K562 (cell line): Measurements from ENCODE around the gene RIMBP3C. TPM values are rescaled to one million over a fixed set of nuclear protein-coding genes. Genes with fewer than 3 reads are reported as not detected.

Source experiments
- EWSR1 ChIP-seq: fragments of 450-650 bp; IDR thresholded peaks from 2 replicates; pipeline ENCODE4 v1.6.1; 2018; ENCODE audit warnings: borderline replicate concordance, mild to moderate bottlenecking, low read depth, moderate library complexity; ENCODE audit not compliant: partially characterized antibody
- GTF2F1 ChIP-seq: IDR thresholded peaks from 2 replicates; pipeline ENCODE4 v1.6.1; 2011; ENCODE audit warnings: low read depth, low read length, improper control_type of control experiment
- IFI16 ChIP-seq: fragments of 250-450 bp; sonication (Bioruptor Pico); IDR thresholded peaks from 2 replicates; pipeline ENCODE4 v2.1.2; 2022; ENCODE audit warnings: mild to moderate bottlenecking, inconsistent platforms
- KLF1 ChIP-seq: fragments of 450-650 bp; IDR thresholded peaks from 2 replicates; pipeline ENCODE4 v1.6.1; 2016; ENCODE audit warnings: missing genetic modification characterization, missing compliant biosample characterization
- MTF1 ChIP-seq: fragments of 250-450 bp; sonication (Bioruptor Pico); IDR thresholded peaks from 2 replicates; pipeline ENCODE4 v1.9.0; 2021; ENCODE audit warnings: moderate library complexity, mild to moderate bottlenecking, inconsistent platforms, borderline replicate concordance
- MYC ChIP-seq, 2 experiments: fragments of 250-450 bp in 1 of 2; sonication (Bioruptor Pico) in 1 of 2; IDR thresholded peaks; 2 replicates each; pipeline versions ENCODE4 v1.5.1 to v1.6.1; 2012 to 2021; ENCODE audit warnings: low read depth in 2 of 2, borderline replicate concordance in 1 of 2, improper control_type of control experiment in 1 of 2, low read length in 1 of 2, mild to moderate bottlenecking in 1 of 2, moderate library complexity in 1 of 2
- NCOR1 ChIP-seq: fragments of 450-650 bp; IDR thresholded peaks from 2 replicates; pipeline ENCODE4 v1.6.1; 2016; ENCODE audit warnings: mild to moderate bottlenecking, moderate library complexity
- RHOXF2B ChIP-seq: fragments of 250-450 bp; sonication (Bioruptor Pico); conservative IDR thresholded peaks from 2 replicates; pipeline ENCODE4 v1.5.1; 2021
- SMC3 ChIP-seq: conservative IDR thresholded peaks from 2 replicates; pipeline ENCODE4 v1.6.1; 2011; ENCODE audit warnings: low read depth, low read length, improper control_type of control experiment; ENCODE audit not compliant: insufficient read depth
- SP1 ChIP-seq: sonication (generic); formaldehyde crosslinking; IDR thresholded peaks from 2 replicates; pipeline ENCODE4 v1.8.1; 2022; ENCODE audit warnings: mild to moderate bottlenecking, missing genetic modification reagents
- TAF15 ChIP-seq: fragments of 200-400 bp; formaldehyde crosslinking; IDR thresholded peaks from 2 replicates; pipeline ENCODE4 v1.6.1; 2017; ENCODE audit warnings: mild to moderate bottlenecking, low read depth, low read length, moderate library complexity
- ZNF23 ChIP-seq: fragments of 250-450 bp; sonication (Bioruptor Pico); IDR thresholded peaks from 2 replicates; pipeline ENCODE4 v1.4.0; 2020; ENCODE audit warnings: mild to moderate bottlenecking
- ZNF778 ChIP-seq: fragments of 450-650 bp; formaldehyde crosslinking; IDR thresholded peaks from 2 replicates; pipeline ENCODE4 v1.4.0; 2020; ENCODE audit warnings: mild to moderate bottlenecking, moderate library complexity
- polyA plus RNA-seq, 8 experiments: library from polyadenylated mRNA; depleted of rRNA in 4 of 8; stranded (reverse) in 5 of 8; unstranded in 3 of 8; fragments of >200 nt; fragmentation: Nextera tagmentation in 2 of 8; fragmentation: Illumina TruSeq in 1 of 8; extraction: Ambion mirVana in 2 of 8; extraction: Trizol in 1 of 8; gene quantifications; 2 replicates each; pipeline versions ENCODE4 v1.2.1 to v1.2.3, GENCODE V29; 2011 to 2014; ENCODE audit warnings: inconsistent platforms in 1 of 8, missing spikeins in 1 of 8
- total RNA-seq, 7 experiments: library from RNA; depleted of rRNA in 6 of 7; stranded (reverse); fragments of >200 nt in 6 of 7; fragmentation: Illumina TruSeq in 2 of 7; extraction: Trizol in 2 of 7; gene quantifications; 2 replicates each; pipeline versions ENCODE4 v1.2.1 to v1.2.3, GENCODE V29; 2011 to 2021; ENCODE audit warnings: low replicate concordance in 1 of 7
- TF ChIP-seq, protein P1 (sequence below), 3 experiments: fragments of 200-800 bp in 1 of 3; fragments of 250-450 bp in 1 of 3; fragments of 450-650 bp in 1 of 3; sonication (Bioruptor Pico) in 1 of 3; sonication (Bioruptor generic) in 1 of 3; formaldehyde crosslinking in 1 of 3; IDR thresholded peaks; 2 replicates each; pipeline versions ENCODE4 v1.6.1 to v1.8.0; 2016 to 2022; ENCODE audit warnings: mild to moderate bottlenecking in 2 of 3, missing genetic modification characterization in 2 of 3, missing compliant biosample characterization in 1 of 3, moderate library complexity in 1 of 3
- TF ChIP-seq, protein P2 (sequence below): fragments of 450-650 bp; formaldehyde crosslinking; IDR thresholded peaks from 2 replicates; pipeline ENCODE4 v1.4.0; 2020; ENCODE audit warnings: mild to moderate bottlenecking
- TF ChIP-seq, protein P3 (sequence below): sonication (generic); formaldehyde crosslinking; IDR thresholded peaks from 2 replicates; pipeline ENCODE4 v1.8.0; 2022; ENCODE audit warnings: mild to moderate bottlenecking, missing genetic modification reagents
- TF ChIP-seq, protein P4 (sequence below): sonication (generic); formaldehyde crosslinking; IDR thresholded peaks from 2 replicates; pipeline ENCODE4 v1.8.1; 2023; ENCODE audit warnings: mild to moderate bottlenecking, missing genetic modification reagents

The RIMBP3C gene
- total and polyA plus RNA-seq, 9 of the 15 experiments (the other 6 are each of a cell fraction or from before 2014, with no cell fraction given) = 0.09 to 0.98 (median 0.17) TPM; not detected in 2

DNA sequence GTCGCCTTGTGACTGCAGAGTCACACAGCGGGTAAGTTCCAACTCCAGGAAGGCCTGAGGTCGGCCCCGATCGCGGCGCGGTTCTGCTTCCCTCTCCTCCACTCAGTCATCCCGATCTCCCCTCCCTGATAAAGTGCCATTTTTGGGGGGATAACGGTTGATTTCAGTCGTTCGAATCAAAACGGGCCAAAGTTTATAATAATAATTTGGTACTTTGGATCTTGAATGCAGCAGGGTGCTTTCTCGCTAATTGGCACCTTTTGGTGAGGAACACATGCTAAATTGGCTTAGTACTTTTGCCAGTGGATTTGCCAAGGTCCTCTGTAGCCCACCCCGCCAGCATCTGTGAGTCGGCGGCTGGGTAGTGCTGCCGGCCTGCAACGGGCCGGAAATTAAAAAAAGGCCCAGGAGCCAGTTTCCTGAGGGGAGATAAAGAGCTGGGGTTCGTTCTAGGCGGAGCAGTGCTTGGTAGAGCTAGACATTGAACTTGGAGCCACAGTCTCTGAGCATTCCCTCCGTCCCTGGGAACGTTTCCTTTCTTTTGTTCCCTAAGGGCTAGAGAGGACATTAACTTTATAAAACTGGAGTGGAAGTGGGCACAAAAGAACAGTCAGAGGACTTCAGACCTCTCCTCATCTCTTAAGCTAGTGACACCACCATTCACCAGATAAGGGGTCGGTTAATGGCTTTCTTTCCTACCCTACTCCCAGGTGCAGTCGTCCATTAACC, 17.2 kb upstream of the RIMBP3C start (continued):
- TF ChIP-seq, protein P1, sequence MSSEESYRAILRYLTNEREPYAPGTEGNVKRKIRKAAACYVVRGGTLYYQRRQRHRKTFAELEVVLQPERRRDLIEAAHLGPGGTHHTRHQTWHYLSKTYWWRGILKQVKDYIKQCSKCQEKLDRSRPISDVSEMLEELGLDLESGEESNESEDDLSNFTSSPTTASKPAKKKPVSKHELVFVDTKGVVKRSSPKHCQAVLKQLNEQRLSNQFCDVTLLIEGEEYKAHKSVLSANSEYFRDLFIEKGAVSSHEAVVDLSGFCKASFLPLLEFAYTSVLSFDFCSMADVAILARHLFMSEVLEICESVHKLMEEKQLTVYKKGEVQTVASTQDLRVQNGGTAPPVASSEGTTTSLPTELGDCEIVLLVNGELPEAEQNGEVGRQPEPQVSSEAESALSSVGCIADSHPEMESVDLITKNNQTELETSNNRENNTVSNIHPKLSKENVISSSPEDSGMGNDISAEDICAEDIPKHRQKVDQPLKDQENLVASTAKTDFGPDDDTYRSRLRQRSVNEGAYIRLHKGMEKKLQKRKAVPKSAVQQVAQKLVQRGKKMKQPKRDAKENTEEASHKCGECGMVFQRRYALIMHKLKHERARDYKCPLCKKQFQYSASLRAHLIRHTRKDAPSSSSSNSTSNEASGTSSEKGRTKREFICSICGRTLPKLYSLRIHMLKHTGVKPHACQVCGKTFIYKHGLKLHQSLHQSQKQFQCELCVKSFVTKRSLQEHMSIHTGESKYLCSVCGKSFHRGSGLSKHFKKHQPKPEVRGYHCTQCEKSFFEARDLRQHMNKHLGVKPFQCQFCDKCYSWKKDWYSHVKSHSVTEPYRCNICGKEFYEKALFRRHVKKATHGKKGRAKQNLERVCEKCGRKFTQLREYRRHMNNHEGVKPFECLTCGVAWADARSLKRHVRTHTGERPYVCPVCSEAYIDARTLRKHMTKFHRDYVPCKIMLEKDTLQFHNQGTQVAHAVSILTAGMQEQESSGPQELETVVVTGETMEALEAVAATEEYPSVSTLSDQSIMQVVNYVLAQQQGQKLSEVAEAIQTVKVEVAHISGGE (CRISPR knock-in tag; IDR thresholded peaks at IDR 0.05) = peak in 1 of 3 experiments; percentile 26; a peak in 1 of 6 replicates
- TF ChIP-seq MTF1 (CRISPR knock-in tag) (0 out of 2 replicates have a peak, but pooled peaks have one; percentile 12), NCOR1 (no peak), TAF15 (no peak), IFI16 (0 out of 2 replicates have a peak, but pooled peaks have one; percentile 4), SMC3 (0 out of 2 replicates have a peak, but pooled peaks have one; percentile 10), KLF1 (no peak; the same call in none of the 2 replicates), SP1 (peak; percentile 79), GTF2F1 (peak; percentile 75; the same call in 1 of the 2 replicates), ZNF778 (CRISPR knock-in tag) (no peak), ZNF23 (CRISPR knock-in tag) (no peak), EWSR1 (no peak), RHOXF2B (CRISPR knock-in tag) (0 out of 2 replicates have a peak, but pooled peaks have one; percentile 12), MYC (IDR thresholded peaks at IDR 0.05; ENCODE audit: low read depth, low read length) (peak; percentile 37), MYC (CRISPR knock-in tag; IDR thresholded peaks at IDR 0.05; ENCODE audit: borderline replicate concordance, low read depth) (no peak)
- TF ChIP-seq, protein P2, sequence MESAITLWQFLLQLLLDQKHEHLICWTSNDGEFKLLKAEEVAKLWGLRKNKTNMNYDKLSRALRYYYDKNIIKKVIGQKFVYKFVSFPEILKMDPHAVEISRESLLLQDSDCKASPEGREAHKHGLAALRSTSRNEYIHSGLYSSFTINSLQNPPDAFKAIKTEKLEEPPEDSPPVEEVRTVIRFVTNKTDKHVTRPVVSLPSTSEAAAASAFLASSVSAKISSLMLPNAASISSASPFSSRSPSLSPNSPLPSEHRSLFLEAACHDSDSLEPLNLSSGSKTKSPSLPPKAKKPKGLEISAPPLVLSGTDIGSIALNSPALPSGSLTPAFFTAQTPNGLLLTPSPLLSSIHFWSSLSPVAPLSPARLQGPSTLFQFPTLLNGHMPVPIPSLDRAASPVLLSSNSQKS (CRISPR knock-in tag) = peak; percentile 50; the same call in 1 of the 2 replicates
- TF ChIP-seq, protein P3, sequence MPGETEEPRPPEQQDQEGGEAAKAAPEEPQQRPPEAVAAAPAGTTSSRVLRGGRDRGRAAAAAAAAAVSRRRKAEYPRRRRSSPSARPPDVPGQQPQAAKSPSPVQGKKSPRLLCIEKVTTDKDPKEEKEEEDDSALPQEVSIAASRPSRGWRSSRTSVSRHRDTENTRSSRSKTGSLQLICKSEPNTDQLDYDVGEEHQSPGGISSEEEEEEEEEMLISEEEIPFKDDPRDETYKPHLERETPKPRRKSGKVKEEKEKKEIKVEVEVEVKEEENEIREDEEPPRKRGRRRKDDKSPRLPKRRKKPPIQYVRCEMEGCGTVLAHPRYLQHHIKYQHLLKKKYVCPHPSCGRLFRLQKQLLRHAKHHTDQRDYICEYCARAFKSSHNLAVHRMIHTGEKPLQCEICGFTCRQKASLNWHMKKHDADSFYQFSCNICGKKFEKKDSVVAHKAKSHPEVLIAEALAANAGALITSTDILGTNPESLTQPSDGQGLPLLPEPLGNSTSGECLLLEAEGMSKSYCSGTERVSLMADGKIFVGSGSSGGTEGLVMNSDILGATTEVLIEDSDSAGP (CRISPR knock-in tag) = peak; percentile 76
- TF ChIP-seq, protein P4, sequence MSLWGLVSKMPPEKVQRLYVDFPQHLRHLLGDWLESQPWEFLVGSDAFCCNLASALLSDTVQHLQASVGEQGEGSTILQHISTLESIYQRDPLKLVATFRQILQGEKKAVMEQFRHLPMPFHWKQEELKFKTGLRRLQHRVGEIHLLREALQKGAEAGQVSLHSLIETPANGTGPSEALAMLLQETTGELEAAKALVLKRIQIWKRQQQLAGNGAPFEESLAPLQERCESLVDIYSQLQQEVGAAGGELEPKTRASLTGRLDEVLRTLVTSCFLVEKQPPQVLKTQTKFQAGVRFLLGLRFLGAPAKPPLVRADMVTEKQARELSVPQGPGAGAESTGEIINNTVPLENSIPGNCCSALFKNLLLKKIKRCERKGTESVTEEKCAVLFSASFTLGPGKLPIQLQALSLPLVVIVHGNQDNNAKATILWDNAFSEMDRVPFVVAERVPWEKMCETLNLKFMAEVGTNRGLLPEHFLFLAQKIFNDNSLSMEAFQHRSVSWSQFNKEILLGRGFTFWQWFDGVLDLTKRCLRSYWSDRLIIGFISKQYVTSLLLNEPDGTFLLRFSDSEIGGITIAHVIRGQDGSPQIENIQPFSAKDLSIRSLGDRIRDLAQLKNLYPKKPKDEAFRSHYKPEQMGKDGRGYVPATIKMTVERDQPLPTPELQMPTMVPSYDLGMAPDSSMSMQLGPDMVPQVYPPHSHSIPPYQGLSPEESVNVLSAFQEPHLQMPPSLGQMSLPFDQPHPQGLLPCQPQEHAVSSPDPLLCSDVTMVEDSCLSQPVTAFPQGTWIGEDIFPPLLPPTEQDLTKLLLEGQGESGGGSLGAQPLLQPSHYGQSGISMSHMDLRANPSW = peak; percentile 37; the same call in 1 of the 2 replicates
